ENCODE data around the gene GALNT15.

The GALNT15 gene

GRCh38 chr3:16188071-16188470 lies 13.6 kb downstream of the GALNT15 start:
- DNase-seq (ENCODE audit: low spot score): no peak
- TF ChIP-seq, protein P1, sequence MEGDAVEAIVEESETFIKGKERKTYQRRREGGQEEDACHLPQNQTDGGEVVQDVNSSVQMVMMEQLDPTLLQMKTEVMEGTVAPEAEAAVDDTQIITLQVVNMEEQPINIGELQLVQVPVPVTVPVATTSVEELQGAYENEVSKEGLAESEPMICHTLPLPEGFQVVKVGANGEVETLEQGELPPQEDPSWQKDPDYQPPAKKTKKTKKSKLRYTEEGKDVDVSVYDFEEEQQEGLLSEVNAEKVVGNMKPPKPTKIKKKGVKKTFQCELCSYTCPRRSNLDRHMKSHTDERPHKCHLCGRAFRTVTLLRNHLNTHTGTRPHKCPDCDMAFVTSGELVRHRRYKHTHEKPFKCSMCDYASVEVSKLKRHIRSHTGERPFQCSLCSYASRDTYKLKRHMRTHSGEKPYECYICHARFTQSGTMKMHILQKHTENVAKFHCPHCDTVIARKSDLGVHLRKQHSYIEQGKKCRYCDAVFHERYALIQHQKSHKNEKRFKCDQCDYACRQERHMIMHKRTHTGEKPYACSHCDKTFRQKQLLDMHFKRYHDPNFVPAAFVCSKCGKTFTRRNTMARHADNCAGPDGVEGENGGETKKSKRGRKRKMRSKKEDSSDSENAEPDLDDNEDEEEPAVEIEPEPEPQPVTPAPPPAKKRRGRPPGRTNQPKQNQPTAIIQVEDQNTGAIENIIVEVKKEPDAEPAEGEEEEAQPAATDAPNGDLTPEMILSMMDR (IDR thresholded peaks at IDR 0.05; ENCODE audit: borderline replicate concordance, control extremely low read depth, extremely low read depth, insufficient read depth, missing control alignments): no peak
- in situ Hi-C loops (cut with MboI; ENCODE audit: low sequenced_read_pairs, unreplicated experiment): no loop called here

DNA sequence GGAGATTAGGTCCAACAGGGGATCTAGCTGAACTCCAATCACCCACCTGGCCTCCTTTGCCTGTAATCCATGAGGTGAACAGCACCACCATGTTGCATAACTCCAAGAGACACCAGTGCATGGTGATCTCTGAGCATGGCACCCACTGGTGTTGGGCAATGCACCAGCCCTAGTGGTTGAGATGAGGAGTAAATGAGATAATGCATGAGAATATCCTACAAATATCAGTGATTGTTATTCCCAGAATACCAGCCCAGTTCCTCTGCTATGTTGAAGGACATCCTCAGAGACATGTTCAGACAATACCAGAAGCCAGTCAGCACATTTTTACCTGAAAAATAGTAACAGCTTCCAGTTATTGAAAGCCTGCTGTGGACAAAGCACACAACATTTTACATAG lies 14.7 kb downstream of the GALNT15 start:
- in situ Hi-C loops (cut with MboI; ENCODE audit: low sequenced_read_pairs, unreplicated experiment): no loop called here
- TF ChIP-seq, protein P1 (IDR thresholded peaks at IDR 0.05; ENCODE audit: borderline replicate concordance, control extremely low read depth, extremely low read depth, insufficient read depth, missing control alignments): no peak

GRCh38 chr3:16190704-16191103 lies 16.2 kb downstream of the GALNT15 start:
- in situ Hi-C loops (cut with MboI; ENCODE audit: low sequenced_read_pairs, unreplicated experiment): no loop called here
- TF ChIP-seq, protein P1 (IDR thresholded peaks at IDR 0.05; ENCODE audit: borderline replicate concordance, control extremely low read depth, extremely low read depth, insufficient read depth, missing control alignments): no peak

More for the DNA sequence above, 14.7 kb downstream of the GALNT15 start:
- no peak for DNase-seq (ENCODE audit: low spot score)

GRCh38 chr3:16191591-16191990 lies 17.1 kb downstream of the GALNT15 start:
- TF ChIP-seq, protein P1 (IDR thresholded peaks at IDR 0.05; ENCODE audit: borderline replicate concordance, control extremely low read depth, extremely low read depth, insufficient read depth, missing control alignments): no peak
- in situ Hi-C loops (cut with MboI; ENCODE audit: low sequenced_read_pairs, unreplicated experiment): no loop called here
- DNase-seq (ENCODE audit: low spot score): no peak

More at GRCh38 chr3:16190704-16191103, 16.2 kb downstream of the GALNT15 start:
- no peak for DNase-seq (ENCODE audit: low spot score)

GRCh38 chr3:16192176-16192811 lies 17.8 kb downstream of the GALNT15 start:
- in situ Hi-C loops (cut with MboI; ENCODE audit: low sequenced_read_pairs, unreplicated experiment): no loop called here
- no peak for DNase-seq (ENCODE audit: low spot score)
- TF ChIP-seq, protein P1 (IDR thresholded peaks at IDR 0.05; ENCODE audit: borderline replicate concordance, control extremely low read depth, extremely low read depth, insufficient read depth, missing control alignments): no peak

- TF ChIP-seq, protein P1 (IDR thresholded peaks at IDR 0.05; ENCODE audit: borderline replicate concordance, control extremely low read depth, extremely low read depth, insufficient read depth, missing control alignments): no peak
- no peak for DNase-seq (ENCODE audit: low spot score)
- in situ Hi-C loops (cut with MboI; ENCODE audit: low sequenced_read_pairs, unreplicated experiment): no loop called here
Measured at GRCh38 chr3:16198427-16198826, 23.9 kb downstream of the GALNT15 start.
